NCI-H526 treated with DMSO at 0.1 percent for 48 hours (cell line): Measurements from ENCODE around the gene ATP5ME.
A peak's percentile ranks its signal among the peaks of the same experiment; 100 is the strongest.
"Not testable (repeated sequence)": the region's sequence is repeated elsewhere in the genome, so short reads cannot be mapped to it uniquely, and the experiment has no call there.

Experiments used
- DNase-seq: peaks from one replicate; lab custom pipeline; 2025; lab: John Stamatoyannopoulos, UW

The ATP5ME gene

DNA sequence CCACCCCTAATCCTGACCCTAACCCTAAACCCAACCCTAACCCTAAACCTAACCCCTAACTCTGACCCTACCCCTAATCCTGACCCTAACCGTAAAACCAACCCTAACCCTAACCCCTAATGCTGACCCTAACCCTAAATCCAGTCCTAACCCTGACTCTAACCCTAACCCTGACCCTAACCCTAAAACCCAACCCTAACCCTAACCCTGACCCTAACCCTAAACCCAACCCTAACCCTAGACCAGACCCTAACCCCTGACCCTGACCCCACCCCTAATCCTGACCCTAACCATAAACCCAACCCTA lies 30.8 kb upstream of the ATP5ME start:
- no peak for DNase-seq

DNA sequence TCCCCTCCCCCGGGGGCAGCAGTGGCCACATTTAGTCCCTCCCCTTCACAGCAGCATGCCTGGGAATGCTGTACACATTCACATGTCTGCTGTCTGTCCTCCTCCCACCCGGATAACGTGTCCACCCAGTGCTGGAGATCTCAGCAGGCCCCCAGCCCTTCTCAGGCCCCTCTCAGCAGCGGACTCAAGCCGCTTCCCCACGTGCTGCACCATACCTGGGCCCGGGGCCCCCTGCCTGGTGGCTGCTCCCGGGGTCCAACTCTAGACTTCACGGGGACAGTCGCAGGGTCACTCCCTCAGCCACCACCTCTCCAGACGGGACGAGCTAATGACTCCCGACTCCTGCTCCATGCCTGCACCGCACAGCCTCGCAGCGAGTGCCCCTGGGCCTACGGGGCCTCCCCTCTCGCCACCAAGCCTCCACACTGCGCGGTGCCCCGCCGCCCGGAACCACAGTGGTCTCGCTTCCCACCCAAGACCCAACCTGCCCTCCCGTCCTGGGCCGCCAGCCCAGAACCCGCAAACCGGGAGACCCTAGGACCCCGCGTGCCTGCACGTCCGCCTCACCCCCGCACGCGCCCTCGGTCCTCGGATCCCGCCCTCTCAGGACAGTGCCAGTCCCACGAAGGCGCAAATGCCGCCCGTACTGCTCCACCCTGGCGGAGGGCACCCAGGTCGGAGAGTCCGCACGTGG lies 30.3 kb upstream of the ATP5ME start:
- DNase-seq = no peak

DNA sequence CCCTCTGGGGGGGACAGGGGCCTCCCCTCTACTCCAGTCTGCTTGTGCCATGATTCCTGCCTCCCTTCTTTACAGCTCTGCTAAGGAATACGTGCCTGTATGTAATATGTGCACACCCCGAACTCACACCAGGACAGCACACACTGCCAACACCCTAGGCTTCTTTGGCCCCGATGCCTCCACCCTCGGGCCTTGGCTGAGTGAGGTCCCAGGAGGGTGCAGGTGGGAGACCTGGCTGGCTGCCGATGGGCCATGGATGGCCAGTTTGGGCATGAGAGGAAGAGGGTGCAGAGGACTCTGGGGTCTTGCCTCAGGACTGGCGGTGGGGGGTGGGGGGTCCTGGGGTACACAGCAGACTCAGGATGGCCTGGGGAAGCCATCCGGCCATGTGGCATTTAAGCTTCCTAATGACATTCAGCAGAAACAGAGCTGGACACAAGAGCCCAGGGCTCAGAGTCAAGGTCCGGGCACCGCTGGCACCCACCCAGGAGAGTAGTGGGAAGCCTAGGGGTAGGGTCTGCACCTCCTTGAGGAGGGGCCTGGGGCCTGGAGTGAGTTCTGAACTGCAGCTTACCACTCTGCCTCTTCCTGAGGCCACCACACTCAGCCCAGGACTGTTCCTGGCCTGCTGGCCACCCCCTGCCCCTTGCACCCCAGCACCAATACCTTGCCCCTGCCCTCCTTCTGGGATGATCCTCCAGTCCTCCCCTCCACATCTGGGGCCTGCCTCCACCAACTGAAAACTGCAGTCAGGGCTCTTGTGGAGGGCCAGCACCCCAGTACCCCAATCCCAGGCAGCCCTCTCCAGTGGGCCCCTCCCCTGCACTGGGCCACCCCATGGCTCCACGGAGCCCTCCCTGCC lies 29.5 kb upstream of the ATP5ME start:
- no peak for DNase-seq

DNA sequence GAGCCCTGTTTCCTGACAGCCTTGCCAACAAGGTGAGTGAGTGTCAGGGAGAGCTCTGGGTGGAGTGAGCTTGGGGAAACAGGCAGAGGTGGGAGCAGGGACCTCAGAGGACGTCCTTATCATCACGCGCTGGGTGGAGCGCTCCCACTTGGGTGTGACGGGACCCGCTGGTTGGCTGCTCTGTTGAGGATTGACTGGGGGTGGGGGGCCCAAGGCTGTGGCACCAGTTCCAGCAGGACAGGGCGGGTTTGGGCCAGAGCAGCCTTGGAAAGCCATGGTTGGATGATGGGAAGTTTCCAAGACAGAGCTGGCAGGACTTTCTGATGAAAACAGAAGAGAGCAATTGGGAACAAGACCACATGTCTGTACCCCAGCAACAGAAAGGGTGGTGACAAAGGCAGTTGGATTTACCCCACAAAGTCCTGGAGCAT lies 28.6 kb upstream of the ATP5ME start:
- DNase-seq = no peak

DNA sequence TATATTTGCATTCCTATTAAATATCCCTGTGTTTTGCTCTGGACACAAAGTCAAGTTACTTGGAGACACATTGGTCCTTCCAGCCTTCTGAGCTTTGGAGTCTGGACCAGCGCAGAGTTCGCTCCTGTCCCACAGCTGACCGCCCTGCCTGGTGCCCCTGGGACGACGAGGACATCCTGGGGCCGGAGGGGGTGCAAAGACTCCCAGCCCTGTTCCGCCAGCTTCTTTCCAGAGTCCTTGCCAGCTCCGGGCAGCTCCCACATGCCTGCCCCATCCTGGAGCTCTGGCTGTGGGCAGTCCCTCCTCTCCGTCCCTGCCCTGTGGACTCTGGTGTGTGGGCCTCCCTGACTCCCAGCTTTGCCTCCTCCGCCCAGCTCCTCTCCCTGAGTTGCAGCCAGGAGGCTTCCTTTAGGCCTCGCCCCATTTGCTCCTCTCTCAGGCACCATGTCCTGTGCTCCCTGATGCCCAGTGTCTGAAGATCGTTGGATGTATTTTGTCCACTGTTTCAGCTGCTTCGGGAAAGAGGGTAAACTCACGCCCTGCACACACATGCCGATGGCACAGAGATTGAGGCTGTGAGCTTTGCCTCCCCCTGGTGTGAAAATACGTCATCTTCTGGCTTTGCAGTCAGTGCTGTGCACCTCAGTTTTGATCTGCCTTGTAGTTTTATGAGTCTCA lies 26.6 kb upstream of the ATP5ME start:
- no peak for DNase-seq

DNA sequence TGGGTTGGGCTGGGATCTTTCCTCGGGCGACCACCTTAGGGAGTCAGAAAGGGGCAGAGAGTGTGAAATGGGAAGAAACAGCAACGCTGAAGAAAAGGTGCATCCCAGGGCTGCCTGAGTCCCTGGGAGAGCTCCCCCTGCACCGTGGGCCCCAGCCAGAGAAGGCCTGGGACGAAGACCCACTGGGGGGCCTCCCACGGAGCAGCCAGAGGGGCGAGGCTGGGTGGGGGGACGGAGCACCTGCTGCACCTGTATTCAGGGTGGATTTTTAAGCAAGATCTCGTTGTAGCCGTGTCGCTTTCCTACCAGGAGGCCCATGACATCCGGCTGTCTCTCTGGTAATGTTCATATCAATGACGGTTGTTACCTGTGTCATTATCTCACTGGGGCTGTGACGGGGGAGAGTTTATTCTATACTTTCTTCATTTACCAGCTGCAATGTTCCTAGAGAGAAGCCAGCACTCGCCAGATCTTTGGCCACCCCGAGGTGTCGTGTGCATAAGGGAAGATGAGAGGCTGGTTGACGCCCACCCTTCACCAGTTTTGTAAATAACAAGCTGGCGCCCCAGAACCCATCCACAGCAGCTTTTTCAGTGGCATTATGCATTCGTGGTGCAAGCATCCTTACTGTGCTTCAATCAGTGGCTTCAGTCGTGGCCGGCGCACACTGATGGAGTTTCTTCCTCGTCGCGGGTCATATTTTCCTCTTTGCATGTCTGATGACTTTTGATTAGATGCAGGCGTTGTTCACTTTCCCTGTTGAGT lies 25.9 kb upstream of the ATP5ME start:
- DNase-seq = peak; percentile 31

DNA sequence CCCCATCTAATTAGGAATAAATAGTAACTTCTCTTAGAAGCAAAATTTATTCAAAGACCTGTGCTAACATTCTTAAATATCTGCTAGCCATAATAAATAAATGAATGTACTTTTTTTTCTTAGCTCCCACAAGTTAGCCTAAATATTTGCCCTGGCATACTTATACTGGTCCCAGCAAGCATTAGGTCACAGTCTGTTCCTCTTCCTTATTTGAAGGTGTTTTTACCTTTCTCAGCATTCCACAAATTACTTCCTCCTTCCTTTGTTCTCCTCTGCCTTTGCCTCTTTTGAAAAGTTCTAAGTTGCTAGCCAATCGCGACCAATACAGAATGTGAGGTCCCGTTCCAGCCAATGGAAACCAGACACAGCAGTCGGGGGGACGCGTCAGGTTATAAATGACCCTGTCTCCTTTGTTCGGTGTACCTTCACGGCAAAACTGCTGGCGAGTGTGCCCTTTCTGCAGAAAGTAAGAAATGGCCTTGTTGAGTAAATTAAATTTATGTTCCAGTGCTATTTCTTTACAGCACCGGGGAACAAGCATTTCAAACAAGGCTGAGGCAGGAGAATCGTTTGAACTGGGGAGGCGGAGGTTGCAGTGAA lies 20.4 kb upstream of the ATP5ME start:
- not testable (repeated sequence) for DNase-seq

DNA sequence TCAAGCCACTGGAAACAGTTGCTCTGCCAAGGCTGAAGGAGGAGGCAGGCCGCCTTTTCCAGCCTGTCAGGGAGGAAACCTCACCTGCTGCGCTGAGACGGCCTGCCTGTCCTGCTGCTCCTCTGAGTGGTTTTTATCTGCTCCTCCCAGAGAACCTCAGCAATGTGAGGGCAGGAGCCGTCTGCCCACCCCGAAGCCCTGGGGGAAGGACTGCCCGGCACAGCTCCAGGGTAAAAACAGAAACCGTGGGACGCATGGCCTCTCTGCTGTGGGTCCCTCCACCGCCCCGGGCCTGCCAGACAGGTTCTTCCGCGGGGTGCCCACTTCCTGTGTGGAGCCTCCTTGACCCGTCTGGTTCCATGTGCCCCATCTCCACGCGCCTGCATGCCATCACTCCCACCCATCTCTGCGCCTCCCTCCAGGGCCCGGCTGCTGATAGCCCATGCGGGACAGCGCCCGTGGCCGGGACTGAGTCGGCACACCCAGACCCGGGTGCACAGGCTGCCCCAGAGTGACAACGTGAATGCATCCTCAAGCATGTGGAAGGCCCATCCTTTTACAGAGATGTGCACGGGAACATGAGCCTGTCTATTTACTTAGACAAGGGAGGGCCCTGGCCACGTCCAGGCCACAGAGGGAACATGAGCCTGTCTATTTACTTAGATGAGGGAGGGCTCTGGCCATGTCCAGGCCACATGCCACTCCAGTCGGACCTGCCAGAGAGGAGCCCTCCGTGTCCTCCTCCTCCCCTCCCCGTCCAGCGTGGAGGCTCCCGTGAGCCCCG lies 18.9 kb upstream of the ATP5ME start:
- no peak for DNase-seq

DNA sequence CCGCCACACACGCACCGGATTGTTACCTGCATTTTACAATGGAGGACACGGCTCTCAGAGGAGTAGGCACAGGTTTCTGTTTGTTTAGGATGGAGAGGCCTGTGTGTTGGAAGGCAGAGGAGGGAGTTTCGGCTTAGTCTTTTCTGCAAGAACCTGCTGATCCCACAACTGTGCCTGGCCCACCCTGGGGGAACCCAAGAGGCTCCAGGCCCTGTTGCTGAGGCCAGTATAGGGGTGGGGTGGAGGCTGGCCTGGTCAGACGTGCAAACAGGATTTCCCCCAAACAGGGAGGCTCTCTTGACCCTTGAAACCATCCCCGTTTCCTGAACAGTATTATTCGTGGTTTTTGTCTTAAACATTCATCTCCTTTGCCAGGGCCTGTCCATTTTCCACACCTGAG lies 15.6 kb upstream of the ATP5ME start:
- DNase-seq = no peak

DNA sequence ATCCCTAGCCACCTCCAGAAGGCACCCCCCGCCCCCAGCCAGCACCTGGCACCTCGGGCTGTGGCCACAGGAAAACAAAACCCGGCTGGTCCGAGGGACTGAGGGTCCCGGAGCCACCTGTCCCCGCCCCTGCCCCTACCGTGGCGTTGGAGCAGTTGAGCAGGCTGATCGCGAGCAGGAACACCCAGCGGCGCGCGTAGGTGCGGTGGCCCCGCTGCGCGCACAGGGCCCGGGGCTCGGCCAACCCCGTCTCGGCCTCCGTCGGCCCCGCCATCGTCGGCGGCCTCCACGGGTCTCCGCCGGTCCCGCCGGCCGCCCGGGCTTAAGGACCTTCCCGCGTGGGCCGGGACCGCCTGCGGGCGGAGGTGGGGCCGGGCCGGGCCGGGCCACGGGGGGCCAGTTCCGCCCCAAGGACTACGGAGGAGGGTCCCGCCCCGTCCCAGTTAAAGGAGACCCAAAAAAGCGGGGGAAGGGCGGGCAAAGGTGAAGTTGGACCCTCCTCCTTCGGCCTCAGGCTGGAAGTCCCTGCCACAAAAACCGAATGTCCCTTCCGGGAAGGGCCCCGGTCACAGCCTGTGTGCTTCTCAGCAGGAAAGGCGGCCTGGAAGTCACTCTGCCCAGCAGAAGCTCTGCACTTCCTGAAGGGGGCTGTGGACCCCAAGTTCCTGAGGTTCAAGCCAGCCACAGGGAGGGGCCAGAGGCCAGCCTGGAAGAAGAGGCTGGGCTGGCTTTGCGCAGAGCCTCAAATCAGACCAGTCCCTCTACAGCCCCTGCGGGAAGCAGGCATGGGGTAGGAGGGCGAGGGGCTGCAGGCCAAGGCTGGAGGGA lies 15.0 kb upstream of the ATP5ME start, which contains the start of gene SLC49A3:
Gene SLC49A3, minus strand, starts transcription at position 298 of the 828 bp plus-strand sequence. Its CDS starts 24 bp downstream, at position 274.
- DNase-seq = no peak

DNA sequence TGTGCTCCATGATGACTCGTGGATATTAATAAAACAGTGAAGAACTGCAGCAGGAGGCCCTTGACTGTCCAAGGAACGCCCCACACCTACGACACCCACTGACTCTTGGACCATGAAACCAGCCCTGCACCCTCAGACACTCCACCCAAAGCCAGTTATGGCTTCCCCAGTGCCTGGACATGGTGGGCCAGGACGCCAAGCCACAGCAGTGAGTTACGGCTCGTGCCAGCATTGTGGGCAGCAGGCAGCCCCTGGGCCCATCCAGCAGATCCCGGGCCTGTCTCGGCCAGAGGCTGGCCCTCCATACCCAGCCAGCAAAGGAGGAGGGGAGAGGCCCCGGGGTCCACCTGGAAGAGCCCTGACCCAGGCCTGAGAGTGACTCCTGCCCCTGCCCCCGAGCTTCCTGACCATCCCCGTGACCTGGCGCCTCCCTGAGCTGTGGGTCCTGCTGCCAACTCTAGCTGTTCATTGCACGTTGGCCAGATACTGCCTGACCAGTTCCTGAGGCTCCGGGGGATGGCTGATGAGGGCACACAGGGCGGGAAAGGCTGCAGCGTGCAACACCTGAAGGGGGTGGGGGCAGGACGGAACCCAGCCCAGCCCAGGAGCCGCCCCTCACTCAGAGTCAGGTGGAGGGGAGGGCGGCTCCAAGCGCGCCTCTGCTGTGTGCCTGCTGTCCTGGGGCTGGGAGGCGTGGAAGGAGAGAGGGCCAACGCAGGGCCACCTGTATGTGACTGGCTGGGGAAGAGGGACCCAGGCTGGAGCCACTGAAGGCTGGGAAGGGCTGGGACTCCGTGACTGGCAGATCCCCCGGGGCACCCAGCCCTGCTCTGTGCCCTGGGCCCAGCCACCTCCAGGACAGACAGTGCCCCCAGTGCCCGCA lies 14.1 kb upstream of the ATP5ME start:
- DNase-seq = no peak

DNA sequence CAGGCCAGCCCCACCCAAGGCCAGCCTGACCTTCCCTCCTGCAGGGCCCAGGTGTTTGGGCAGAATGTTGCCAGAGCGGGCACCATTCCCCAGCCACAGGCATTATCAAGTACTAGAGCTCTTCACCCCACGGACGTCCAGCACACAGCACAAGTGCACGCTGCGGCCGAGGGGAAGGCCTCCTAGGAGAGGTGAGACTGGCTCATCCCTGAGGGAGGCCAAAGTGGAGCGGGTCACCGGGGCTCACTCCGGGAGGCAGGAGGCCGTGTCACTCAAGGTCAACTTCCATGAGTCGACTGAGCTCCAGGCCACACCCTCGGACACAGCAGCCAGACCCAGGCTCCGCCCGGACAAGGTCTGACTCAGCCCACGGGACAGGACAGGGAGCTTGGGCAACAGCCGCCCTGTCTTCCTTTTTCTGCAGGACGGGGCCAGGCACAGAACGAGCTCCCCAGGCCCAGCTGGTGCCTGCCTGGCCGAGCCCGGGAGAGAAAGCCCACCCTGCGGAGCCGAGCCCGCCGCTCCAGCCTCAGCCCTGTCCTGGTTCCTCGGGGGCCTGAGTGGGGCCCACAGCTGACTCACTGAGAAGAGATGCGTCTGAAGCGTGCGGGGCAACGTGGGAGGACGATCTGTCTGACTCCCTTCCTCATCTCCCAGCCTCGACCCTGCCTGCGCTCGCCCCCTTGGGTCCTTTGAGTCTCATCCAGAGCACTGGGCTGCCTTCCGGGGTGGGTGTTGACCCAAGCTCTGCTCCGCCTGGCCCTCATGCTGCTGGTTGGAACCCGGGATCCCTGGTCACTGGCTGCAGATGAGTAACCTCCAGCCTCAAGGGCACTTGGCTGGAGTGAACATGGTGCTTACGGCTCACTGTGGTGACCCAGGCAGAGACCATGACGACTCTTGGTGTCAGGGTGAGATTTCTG lies 13.2 kb upstream of the ATP5ME start:
- DNase-seq = no peak

DNA sequence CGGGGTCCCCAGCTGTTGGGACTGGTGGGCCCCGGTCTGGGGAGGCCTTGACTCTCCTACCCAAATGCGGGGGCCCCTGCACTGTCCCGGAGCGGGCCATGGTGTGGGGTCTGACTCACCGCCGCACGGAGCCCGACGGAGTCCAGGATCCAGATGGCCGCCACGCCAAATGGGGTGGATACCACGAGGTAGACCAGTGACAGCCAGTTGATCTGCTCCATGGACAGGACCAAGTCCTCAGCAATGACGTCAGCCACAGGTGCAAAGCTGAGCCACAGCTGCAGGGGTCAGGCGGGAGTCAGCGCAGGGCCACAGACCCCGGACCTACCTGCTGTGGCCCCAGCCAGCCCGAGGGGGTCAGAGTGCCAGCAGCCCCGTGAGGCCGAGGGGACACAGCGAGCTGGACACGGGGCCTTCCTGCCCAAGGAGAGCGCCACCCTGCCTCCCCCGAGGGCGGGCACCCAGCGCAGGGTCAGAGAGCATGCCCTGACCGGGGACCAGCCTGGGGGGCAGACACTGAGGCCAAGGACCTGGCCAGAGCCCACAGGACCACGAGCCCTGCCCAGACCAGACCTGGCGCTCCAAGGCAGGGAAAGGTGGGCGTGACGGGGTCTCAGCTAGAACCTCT lies 12.5 kb upstream of the ATP5ME start:
- DNase-seq = no peak

DNA sequence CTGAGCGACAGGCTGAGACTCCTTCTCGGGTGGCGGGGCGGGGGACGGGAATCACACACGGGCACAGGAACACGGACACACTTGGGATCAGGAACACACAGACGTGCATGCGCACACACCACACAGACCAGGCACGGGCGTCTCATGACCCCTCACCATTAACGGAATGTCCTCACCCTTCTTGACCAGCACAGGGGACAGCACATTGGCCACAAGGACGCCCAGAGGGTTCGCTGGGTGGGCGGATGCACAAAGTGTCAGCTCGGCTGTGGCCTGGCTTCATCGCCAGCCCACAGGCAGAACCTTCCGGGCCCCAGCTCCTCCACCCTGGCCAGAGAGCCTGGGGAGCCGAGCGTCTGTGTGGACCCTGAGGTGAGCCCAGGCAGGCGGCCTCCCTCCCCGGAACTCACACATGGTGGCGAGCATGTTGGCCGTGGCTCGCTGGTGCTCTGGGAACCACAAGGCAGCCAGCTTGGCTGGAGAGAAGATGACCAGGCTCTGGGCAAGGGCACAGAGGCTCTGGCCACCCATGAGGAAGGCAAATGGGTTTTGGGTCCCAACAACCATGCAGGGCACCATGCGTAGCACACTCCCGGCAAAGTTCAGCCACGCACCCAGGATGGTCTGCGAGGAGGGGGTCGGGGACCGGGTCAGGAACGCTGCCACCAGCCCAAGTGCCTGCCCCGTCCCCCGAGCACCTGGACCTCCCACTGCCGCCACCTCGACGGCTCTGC lies 11.8 kb upstream of the ATP5ME start:
- no peak for DNase-seq

DNA sequence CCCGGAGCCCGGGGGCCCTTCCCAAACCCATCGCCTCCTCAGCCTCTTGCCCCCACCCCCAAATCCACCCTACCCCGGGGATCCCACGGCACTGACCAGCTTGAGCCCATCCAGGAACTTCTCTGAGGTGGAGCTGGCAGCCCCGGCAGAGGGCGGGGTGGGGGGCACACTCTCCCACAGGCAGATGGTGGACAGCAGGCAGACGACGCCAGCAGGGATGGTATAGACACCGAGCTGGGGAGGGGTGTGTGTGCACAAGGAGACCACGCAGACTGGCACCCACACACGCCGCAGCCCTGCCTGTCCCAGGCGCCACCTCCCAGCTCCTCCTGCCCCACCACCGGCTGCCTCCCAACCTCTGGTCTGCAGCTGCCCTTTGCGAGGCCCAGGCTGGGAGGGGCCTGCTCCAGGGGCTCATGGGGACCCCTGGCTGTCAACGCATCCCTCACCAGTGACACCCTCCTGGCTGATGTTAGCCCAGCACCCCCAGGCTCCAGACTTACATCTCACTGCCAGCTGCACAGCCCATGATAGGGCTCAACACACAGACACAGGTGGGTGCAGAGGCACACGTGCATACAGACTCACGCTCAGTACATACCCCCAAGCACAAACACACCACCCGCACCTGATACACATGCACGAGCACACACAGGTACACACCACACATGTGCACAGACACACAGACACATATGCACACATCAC lies 10.7 kb upstream of the ATP5ME start:
- DNase-seq = no peak

DNA sequence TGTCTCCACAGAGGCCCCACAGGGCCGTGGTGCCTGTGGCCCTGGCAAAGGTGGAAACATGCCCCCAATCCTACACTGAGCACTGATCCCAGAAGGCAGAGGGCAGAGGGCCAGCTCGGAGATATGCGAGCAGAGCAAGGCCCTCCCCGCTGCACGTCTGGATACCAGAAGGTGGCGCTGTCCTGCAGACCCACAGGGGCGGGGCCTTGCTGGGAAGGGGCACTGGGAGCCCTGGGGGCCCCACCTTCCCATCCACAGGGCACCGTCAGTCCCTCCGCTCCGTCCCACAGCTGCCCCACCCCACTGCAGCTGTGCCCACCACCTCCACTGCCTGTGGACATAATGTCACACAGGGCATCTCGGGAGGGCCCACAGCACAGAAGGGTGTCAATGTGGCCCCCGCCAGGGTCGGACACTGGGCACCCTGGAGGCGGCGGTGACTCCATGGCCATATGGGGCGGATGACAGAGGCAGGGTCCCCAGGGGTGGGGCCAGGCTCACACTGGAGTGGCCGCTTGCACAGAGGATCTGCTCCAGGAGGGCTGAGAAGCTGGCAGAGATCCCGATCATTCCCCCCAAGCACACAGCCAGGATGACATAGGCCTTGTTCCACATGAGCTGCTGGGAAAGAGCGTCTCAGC lies 10.0 kb upstream of the ATP5ME start:
- DNase-seq = peak; percentile 40
